ENCODE data around the gene FXYD3. TPM values are rescaled to one million over a fixed set of nuclear protein-coding genes. Genes with fewer than 3 reads are reported as not detected.

FXYD3 gene
- total RNA-seq, 1 donor from 2014 or later, result 17.3 TPM

DNA sequence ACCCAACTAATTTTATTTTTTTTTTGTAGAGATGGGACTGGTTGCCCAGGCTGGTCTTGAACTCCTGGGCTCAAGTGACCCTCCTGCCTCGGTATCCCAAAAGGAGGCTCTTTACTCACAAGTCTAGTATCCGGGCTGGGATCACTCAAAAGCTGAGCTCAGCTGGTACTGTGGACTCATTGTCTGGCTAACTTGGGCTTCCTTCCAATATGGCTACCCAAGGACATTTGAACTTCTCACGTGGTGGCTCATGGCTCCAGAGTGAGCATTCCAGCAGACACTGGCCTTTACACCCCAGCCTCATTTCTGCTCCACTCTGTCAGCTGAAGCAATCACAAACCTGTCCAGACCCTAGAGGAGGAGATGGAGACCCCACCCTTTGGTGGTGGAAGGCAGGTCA, 45.2 kb upstream of the FXYD3 start:
- H3K4me3 Mint-ChIP-seq (ENCODE audit: low read depth), result no peak overlapping the region
- peaks cover 13% of the 10 kb centered on the region for H3K4me1 Mint-ChIP-seq (ENCODE audit: low read depth)
- H3K36me3 Mint-ChIP-seq (ENCODE audit: insufficient read depth), result no peaks in the 10 kb centered on the region
- TF ChIP-seq, protein P1, sequence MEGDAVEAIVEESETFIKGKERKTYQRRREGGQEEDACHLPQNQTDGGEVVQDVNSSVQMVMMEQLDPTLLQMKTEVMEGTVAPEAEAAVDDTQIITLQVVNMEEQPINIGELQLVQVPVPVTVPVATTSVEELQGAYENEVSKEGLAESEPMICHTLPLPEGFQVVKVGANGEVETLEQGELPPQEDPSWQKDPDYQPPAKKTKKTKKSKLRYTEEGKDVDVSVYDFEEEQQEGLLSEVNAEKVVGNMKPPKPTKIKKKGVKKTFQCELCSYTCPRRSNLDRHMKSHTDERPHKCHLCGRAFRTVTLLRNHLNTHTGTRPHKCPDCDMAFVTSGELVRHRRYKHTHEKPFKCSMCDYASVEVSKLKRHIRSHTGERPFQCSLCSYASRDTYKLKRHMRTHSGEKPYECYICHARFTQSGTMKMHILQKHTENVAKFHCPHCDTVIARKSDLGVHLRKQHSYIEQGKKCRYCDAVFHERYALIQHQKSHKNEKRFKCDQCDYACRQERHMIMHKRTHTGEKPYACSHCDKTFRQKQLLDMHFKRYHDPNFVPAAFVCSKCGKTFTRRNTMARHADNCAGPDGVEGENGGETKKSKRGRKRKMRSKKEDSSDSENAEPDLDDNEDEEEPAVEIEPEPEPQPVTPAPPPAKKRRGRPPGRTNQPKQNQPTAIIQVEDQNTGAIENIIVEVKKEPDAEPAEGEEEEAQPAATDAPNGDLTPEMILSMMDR (IDR thresholded peaks at IDR 0.05; ENCODE audit: unreplicated experiment), result no peak
- H3K27me3 Mint-ChIP-seq, result peaks cover 4% of the 10 kb centered on the region
- no peak for DNase-seq (ENCODE audit: low spot score, unreplicated experiment)
- H3K27ac Mint-ChIP-seq, result no peak overlapping the region
- H3K9me3 Mint-ChIP-seq (ENCODE audit: low read depth), result no peaks in the 10 kb centered on the region

DNA sequence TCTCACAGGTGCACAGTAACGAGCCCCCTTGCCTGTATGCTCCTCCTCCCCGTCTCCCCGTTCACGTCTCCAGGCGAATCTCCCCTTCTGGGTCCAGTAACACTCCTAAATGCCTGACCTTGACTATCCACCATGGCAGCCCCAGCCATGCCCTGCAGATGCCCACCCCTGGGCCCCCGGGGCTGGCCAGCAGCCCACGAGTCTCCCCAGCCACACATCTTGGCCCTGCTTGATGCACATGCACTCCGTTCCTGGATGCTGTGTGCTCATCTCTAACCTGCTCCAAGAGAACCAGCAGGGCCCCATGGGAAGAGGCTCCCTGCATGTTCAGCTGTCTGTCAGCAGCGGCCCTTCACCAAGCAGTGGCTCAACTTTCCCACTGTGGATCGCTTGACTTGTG, 42.1 kb upstream of the FXYD3 start:
- Mint-ChIP-seq H3K4me3 (ENCODE audit: low read depth) (no peak overlapping the region), H3K4me1 (ENCODE audit: low read depth) (peaks cover 5% of the 10 kb centered on the region), H3K27me3 (peaks cover 15% of the 10 kb centered on the region), H3K9me3 (ENCODE audit: low read depth) (no peaks in the 10 kb centered on the region), H3K36me3 (ENCODE audit: insufficient read depth) (no peaks in the 10 kb centered on the region), H3K27ac (no peak overlapping the region)
- TF ChIP-seq, protein P1 (IDR thresholded peaks at IDR 0.05; ENCODE audit: unreplicated experiment), result no peak
- DNase-seq (ENCODE audit: low spot score, unreplicated experiment), result no peak

DNA sequence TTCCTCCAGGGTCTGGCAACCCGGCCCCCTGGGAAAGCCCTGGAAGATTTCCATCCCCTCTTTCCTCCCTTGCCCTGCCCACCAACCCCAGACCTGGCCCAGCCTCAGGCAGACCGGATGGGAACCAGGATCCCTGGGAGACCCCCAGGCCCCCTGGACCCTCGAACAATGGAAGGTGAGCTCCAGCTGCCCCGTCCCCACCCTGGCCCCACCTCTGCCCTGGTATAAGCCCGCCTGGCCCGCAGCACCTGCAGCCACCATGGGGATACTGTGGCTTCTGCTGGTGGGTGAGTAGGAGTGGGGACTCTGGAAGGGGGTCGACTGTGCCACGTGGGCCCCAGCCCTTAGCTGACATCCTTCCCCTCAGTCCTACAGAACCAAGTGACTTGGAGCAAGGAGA, 41.7 kb upstream of the FXYD3 start:
- H3K27ac Mint-ChIP-seq, result no peak overlapping the region
- H3K4me3 Mint-ChIP-seq (ENCODE audit: low read depth), result no peak overlapping the region
- TF ChIP-seq, protein P1 (IDR thresholded peaks at IDR 0.05; ENCODE audit: unreplicated experiment), result no peak
- peaks cover 19% of the 10 kb centered on the region for H3K27me3 Mint-ChIP-seq
- peaks cover 2% of the 10 kb centered on the region for H3K4me1 Mint-ChIP-seq (ENCODE audit: low read depth)
- no peaks in the 10 kb centered on the region for H3K36me3 Mint-ChIP-seq (ENCODE audit: insufficient read depth)
- no peak for DNase-seq (ENCODE audit: low spot score, unreplicated experiment)
- no peaks in the 10 kb centered on the region for H3K9me3 Mint-ChIP-seq (ENCODE audit: low read depth)

DNA sequence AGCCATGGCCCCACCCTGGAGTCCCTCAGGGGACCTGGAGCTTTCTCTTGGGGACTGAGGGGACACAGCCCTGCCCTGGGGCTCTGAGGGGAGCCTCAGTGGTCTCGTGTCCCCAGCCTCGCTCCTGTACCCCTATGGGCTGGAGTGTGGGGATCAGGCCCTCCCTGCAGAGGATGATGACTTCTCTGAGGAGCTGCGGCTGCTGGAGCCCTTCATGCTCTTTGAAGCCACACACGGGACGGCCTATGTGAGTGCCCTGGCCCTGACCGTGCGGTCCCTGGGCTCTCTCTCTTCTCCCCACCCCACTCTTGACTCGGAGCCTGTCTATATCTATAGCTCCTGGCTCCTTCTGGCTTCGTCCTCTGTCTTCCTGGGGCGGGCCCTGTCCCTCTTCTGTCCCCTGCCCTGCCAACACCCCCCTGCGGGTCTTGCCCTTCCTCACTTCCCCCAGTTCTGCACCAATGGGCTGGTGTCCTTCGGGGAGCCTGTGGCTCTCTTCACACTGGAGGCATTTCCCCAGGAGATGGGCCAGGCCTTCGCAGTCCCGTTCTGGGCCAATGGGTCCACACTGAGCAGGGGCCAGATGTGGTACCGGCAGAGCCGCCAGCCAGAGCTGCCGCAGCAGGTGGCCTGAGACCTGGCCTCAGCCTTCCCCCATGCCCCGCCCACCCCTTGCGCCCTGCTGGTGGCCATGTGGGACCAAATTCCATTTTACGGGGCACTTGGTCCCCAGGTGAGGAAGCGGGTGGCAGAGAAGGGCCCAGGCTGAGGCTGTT, 41.0 kb upstream of the FXYD3 start:
- Mint-ChIP-seq H3K4me1 (ENCODE audit: low read depth) (peaks cover 2% of the 10 kb centered on the region), H3K4me3 (ENCODE audit: low read depth) (no peak overlapping the region), H3K27me3 (peaks cover 23% of the 10 kb centered on the region), H3K9me3 (ENCODE audit: low read depth) (no peaks in the 10 kb centered on the region), H3K27ac (no peak overlapping the region), H3K36me3 (ENCODE audit: insufficient read depth) (no peaks in the 10 kb centered on the region)
- TF ChIP-seq, protein P1 (IDR thresholded peaks at IDR 0.05; ENCODE audit: unreplicated experiment), result no peak
- DNase-seq (ENCODE audit: low spot score, unreplicated experiment), result no peak

DNA sequence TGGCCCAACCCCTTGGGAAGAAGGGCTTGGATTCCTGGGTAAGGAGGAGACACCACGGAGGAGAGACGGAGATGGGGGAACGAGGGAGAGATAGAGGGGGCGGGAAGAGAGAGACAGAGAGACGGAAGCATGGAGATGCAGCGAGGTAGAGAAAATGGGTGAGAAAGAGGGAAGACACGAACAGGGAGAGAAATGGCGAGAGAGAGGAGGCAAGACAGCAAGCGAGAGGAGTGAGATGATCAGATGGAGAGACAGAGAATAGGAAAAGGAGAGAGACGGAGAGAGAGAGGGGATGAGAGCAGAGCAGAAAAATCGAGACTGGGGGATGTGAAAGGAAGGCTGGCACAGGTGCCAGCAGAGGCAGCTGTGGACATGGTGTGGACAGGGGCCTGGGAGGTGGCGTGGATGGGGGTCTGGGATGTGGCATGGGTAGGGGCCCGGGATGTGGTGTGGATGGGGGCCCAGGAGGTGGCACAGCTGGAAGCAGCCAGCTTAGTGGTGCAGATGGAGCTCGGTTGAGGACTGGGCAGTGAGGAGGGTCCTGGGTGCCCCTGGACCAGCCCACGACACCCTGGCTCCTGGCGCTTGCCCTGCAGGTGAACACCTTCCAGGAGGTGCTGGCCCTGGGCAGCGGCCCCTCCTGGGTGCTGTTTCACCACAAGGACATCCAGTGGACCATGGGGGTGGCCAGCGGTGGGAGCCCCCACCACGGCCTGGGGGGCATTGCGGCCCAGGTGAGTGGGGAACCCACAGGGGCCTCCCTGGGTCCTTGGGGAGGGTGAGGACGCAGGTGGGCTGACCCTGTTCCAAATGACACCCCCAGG, 40.2 kb upstream of the FXYD3 start:
- Mint-ChIP-seq H3K27ac (no peak overlapping the region), H3K36me3 (ENCODE audit: insufficient read depth) (no peaks in the 10 kb centered on the region), H3K9me3 (ENCODE audit: low read depth) (no peaks in the 10 kb centered on the region), H3K27me3 (peaks cover 23% of the 10 kb centered on the region), H3K4me3 (ENCODE audit: low read depth) (no peak overlapping the region), H3K4me1 (ENCODE audit: low read depth) (peaks cover 2% of the 10 kb centered on the region)
- DNase-seq (ENCODE audit: low spot score, unreplicated experiment), result no peak
- TF ChIP-seq, protein P1 (IDR thresholded peaks at IDR 0.05; ENCODE audit: unreplicated experiment), result no peak

Measured in progenitor cell of endocrine pancreas (in vitro differentiated cells).